SKM-1 treated with dmso at 0.1 percent for 144 hours (cell line): Measurements from ENCODE around the gene PLEKHG1.

Experiments
- DNase-seq: peaks from one replicate; lab custom pipeline; 2025; ENCODE audit not compliant: unreplicated experiment; lab: John Stamatoyannopoulos, UW

PLEKHG1 gene

GRCh38 chr6:150617496-150618460 is 18.1 kb downstream of the PLEKHG1 start:
- DNase-seq = no peak

- DNase-seq = no peak
Measured at GRCh38 chr6:150619275-150619674, 19.6 kb downstream of the PLEKHG1 start.

- no peak for DNase-seq
Measured at GRCh38 chr6:150620244-150620643, 20.6 kb downstream of the PLEKHG1 start.

GRCh38 chr6:150620763-150621162 is 21.1 kb downstream of the PLEKHG1 start:
- DNase-seq = no peak

- DNase-seq = no peak
Measured at GRCh38 chr6:150622476-150622875, 22.8 kb downstream of the PLEKHG1 start.

GRCh38 chr6:150622941-150623874 is 23.5 kb downstream of the PLEKHG1 start:
- DNase-seq = peak; percentile 44

GRCh38 chr6:150624191-150624590 is 24.5 kb downstream of the PLEKHG1 start:
- DNase-seq = no peak

GRCh38 chr6:150625927-150626326 is 26.2 kb downstream of the PLEKHG1 start:
- no peak for DNase-seq

- DNase-seq = no peak
Measured at GRCh38 chr6:150627154-150627553, 27.5 kb downstream of the PLEKHG1 start.

- no peak for DNase-seq
Measured at GRCh38 chr6:150627585-150628025, 27.9 kb downstream of the PLEKHG1 start.

- no peak for DNase-seq
Measured at GRCh38 chr6:150628908-150629307, 29.2 kb downstream of the PLEKHG1 start.

GRCh38 chr6:150631283-150631983 is 31.7 kb downstream of the PLEKHG1 start:
- DNase-seq = no peak

GRCh38 chr6:150631984-150632642 is 32.4 kb downstream of the PLEKHG1 start:
- no peak for DNase-seq

GRCh38 chr6:150632785-150633485 is 33.2 kb downstream of the PLEKHG1 start:
- no peak for DNase-seq

GRCh38 chr6:150633486-150633834 is 33.8 kb downstream of the PLEKHG1 start:
- DNase-seq = no peak

GRCh38 chr6:150634176-150634963 is 34.7 kb downstream of the PLEKHG1 start:
- no peak for DNase-seq

GRCh38 chr6:150634964-150635292 is 35.2 kb downstream of the PLEKHG1 start:
- no peak for DNase-seq

- DNase-seq = no peak
Measured at GRCh38 chr6:150635906-150636514, 36.3 kb downstream of the PLEKHG1 start.

- no peak for DNase-seq
Measured at GRCh38 chr6:150636808-150637207, 37.1 kb downstream of the PLEKHG1 start.
